NCI-H1048 (cell line): ENCODE data around the gene GPER1.
"Not testable (repeated sequence)": the region's sequence is repeated elsewhere in the genome, so short reads cannot be mapped to it uniquely, and the experiment has no call there.

Experiments
- DNase-seq: peaks from one replicate; lab custom pipeline; 2025; lab: John Stamatoyannopoulos, UW

Gene GPER1

GRCh38 chr7:1068619-1069018, 19.3 kb upstream of the GPER1 start:
- DNase-seq: no peak

- DNase-seq: no peak
Measured at GRCh38 chr7:1070544-1071011, 17.3 kb upstream of the GPER1 start.

- no peak for DNase-seq
Measured at GRCh38 chr7:1071731-1072254, 16.1 kb upstream of the GPER1 start.

- DNase-seq: no peak
Measured at GRCh38 chr7:1073142-1073977, 14.6 kb upstream of the GPER1 start.

DNA sequence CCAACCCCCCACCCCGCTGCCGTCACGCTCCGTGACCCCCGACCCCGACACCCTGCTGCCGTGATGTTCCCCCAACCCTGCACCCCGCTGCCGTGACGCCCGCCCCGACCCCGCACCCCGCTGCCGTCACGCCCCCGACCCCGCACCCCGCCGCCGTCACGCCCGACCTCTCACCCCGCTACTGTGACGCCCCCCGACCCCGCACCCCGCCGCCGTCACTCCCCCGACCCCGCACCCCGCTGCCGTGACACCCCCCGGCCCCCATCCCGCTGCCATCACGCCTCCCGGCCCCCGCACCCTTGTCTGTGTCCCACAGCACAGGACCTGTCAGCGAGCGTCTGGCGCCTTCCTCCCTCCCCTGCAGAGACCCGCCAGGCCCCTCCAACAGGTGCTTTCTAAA, 13.9 kb upstream of the GPER1 start:
- not testable (repeated sequence) for DNase-seq

- no peak for DNase-seq
Measured at GRCh38 chr7:1074593-1075431, 13.1 kb upstream of the GPER1 start.

GRCh38 chr7:1076184-1077072, 11.5 kb upstream of the GPER1 start:
- DNase-seq: no peak

DNA sequence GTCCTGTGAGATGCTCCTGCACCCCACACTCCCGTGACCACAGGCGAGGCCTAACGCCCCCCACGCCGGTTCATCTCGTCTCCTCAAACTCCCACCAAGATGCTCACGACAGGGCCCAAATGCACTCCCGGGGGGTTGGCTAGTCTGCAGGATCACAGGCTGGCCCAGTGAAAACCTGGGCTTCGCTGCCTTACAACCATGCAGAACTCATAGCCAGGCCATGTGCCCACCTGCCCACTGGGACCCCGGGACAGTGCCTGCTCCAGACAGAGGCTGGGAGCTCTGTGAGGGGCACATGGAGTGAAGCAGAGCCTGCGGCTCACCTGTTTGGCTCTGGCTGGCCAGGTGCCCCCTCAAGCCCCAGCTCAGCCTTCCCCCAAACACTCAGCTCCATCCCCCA, 9.4 kb upstream of the GPER1 start:
- no peak for DNase-seq

GRCh38 chr7:1078985-1079384, 8.9 kb upstream of the GPER1 start:
- DNase-seq: no peak

DNA sequence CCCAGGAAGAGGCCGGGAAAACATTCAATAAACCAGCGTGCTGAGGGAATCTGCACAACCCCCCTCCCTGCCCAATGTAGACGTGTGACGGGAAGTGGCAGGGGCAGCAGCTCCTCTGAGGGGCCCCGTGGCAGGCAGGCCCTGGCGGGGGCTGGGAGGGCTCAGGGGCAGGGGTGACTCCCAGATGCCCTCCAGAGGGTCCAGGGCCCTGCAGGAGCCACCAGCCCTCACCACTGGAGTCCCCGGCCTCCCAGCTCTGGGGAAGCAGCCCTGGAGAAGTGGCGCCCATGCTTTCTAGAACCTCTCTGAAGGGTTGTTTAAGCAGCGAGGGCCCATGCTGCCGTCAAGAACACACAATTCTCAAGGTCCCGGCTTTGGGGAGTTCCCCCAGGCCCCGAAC, 8.4 kb upstream of the GPER1 start:
- DNase-seq: no peak

- no peak for DNase-seq
Measured at GRCh38 chr7:1080252-1080920, 7.5 kb upstream of the GPER1 start.

DNA sequence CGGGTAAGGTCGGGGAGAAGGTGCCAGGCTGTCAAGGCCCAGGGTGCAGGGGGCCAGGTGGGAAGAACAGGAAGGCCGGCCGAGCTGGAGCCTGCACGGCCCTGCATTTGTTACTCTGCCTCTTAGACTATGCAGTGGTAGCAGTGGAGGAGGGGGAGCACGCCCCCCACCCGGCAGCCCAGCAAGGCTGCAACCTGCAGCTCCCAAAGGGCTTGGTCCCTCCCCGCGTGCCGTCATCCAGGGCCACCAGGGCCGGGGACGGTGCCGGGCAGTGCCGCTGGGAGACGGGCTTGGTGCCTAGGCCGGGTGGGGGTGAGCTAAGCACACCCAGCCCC, 7.0 kb upstream of the GPER1 start:
- no peak for DNase-seq

- no peak for DNase-seq
Measured at GRCh38 chr7:1081336-1081735, 6.6 kb upstream of the GPER1 start.

DNA sequence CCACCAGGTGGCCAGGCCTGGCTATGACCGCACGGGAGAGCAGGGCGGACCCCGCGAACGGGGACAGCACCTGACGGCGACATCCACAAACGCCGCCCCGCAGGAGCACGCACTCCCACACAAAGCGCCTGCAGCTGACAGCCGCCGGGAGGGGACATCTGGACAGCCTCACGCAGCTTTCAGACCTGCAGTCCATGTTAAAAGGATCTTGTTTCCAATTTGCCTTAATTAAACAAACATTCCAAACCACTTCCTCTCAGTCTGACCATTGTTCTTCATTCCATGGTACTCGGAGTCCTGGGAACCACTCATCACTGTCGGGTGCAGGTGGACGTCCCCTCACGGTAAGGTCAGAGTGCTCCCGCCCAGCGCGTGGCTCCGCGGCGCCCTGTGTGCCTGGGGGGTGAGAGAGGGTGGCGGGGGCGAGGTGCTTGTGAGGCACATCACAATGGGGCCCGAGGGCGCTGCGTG, 5.9 kb upstream of the GPER1 start:
- no peak for DNase-seq

DNA sequence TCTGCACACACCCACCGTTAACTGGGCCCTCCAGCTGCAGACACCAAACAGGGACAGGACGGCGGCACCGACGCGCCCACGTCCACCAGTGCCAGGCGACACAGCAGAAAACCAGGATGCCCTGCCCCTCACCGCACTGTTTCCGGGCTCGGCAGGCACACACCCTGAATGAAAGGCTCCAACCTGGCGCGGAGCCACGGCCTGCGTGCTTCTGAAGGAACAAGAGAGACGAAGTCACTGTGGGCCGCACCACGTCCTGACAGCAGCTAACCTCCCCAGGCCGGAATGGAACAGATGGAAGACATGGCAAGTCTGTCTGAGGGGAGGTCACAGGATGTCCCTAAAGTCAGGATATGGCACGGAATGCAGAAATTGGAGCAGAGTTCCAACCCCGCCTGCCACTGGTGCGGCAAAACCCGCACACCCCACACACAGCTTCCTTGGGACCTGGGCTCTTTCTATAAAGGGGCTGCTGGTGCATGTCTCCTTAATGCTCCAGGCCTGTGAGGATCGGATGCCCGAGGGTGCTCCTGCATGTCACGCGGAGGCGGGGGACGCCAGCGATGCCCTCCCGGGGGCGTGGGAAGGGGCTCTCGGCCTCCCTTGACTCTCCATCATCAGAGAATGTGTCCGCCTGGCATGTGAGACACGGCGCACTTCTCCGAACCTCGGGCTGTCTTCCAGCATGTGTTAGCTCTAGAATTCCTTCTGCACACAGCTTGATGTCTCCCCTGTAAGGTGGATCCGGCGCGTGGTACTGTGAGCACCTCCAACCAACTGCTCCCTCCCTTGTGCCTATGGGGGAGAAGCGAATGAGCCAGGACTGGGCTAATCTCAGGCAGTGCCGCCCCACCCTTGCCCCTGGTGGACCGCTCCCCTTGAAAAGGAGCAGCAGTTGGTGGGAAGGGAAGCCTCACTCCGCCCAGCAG, 3.9 kb upstream of the GPER1 start:
- DNase-seq: no peak

DNA sequence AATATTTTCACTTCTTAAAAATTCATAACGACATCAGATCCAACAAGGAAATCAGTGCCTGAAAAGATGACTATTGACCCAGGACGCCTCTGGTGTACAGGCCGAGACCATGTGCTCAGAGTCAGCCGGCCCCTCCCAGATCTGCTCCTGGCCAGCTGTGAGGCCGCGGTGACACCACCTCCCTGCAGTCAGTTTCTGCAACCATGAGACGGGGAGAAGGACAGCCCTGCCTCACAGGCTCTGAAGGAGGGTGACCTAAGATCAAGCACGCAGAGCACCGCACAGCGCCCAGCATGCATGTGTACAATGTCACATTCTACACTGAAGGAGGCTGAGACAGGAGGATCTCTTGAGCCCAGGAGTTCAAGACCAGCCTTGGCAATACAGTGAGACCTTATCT, 2.6 kb upstream of the GPER1 start:
- no peak for DNase-seq

DNA sequence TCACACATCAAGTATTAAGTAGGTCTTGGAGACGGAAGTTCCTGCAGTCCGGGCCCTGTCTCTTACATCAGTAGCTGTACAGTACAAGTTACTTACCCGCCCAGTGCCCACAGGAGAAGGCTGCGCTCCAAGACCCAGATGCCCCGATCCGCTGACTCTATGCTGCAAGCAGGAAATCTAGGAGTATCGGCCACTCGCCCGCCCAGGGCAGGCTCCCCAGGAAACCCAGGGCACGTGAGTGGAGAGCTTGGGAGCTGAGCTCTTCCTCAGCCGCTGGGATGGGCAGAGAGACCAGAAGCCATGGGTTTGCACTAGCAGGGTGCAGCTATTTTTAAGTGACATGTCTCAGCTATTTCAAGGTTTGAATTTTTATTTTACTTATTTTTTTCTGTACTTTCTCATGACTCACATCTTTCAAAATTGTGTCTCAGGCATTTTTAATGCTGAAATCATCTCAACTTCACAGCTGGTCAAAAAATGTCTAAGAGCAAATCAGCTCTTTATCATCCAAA, 1.9 kb upstream of the GPER1 start:
- DNase-seq: no peak

GRCh38 chr7:1086588-1087464, 1.1 kb upstream of the GPER1 start:
- peak; percentile 19 for DNase-seq

DNA sequence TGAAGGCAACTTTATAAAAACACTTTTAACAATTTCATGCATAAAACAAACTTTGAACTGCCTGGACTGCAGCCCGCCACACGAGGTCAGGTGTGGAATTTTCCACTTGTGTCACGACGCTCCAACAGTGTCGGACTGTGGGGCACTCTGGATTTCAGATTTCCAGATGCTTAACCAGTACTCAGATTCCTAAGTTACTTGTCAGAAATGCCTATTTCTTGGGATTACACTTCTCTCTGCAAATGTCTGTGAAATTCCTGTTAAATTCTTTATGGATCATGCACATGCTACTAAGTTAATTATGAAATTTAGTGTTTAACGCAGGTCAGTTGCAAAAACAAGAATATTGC, 473 bp upstream of the GPER1 start:
- no peak for DNase-seq
